ENCODE measurements around the gene COG5.

DNA sequence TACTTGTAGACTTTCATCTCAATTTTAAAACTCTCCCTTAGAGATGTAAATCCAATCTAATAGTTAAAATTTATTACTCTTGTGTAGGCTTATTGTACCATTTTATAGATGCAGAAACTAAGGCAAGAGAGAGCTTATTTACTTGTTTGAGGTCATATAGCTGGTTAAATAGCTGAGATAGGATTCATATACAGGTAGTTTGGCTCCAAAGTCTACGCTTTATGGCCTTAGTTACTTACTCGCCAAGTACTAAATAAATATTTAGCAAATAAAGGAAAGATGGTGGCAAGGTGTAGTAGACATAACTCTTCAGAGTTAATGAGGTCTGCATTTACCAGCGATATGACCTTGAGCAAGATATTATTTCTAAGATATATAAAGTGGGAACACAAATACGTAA, 308.1 kb downstream of the COG5 start:
- TF ChIP-seq, protein P1, sequence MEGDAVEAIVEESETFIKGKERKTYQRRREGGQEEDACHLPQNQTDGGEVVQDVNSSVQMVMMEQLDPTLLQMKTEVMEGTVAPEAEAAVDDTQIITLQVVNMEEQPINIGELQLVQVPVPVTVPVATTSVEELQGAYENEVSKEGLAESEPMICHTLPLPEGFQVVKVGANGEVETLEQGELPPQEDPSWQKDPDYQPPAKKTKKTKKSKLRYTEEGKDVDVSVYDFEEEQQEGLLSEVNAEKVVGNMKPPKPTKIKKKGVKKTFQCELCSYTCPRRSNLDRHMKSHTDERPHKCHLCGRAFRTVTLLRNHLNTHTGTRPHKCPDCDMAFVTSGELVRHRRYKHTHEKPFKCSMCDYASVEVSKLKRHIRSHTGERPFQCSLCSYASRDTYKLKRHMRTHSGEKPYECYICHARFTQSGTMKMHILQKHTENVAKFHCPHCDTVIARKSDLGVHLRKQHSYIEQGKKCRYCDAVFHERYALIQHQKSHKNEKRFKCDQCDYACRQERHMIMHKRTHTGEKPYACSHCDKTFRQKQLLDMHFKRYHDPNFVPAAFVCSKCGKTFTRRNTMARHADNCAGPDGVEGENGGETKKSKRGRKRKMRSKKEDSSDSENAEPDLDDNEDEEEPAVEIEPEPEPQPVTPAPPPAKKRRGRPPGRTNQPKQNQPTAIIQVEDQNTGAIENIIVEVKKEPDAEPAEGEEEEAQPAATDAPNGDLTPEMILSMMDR (IDR thresholded peaks at IDR 0.05; ENCODE audit: control extremely low read depth in 1 of 3, insufficient read depth in 1 of 3, low read depth in 1 of 3, low read length in 3 of 3) = no peak
- TF ChIP-seq POLR2AphosphoS5 (IDR thresholded peaks at IDR 0.05; ENCODE audit: low read depth, low read length) = no peak
- TF ChIP-seq CBX8 (IDR thresholded peaks at IDR 0.05; ENCODE audit: borderline replicate concordance, low read depth, low read length) = no peak
- no peak for TF ChIP-seq EP300 (IDR thresholded peaks at IDR 0.05; ENCODE audit: borderline replicate concordance in 1 of 2, low read depth in 2 of 2, low read length in 2 of 2)
- TF ChIP-seq TAF1 (IDR thresholded peaks at IDR 0.05; ENCODE audit: low read depth, low read length) = no peak
- TF ChIP-seq FOSL1 (IDR thresholded peaks at IDR 0.05; ENCODE audit: insufficient read depth, low read depth, low read length) = no peak
- no peak for TF ChIP-seq RFX5 (IDR thresholded peaks at IDR 0.05; ENCODE audit: borderline replicate concordance, low read depth, low read length)
